GM12878 (cell line): ENCODE results near the gene DLST. TPM values are rescaled to one million over a fixed set of nuclear protein-coding genes. Genes with fewer than 3 reads are reported as not detected.

Experiments used
- ATAC-seq: fragments of 200-7000 bp; cut with Tn5 transposase; 3 replicates; pipeline ENCODE4 v1.9.1; 2020; ENCODE audit warnings: mild to moderate bottlenecking, moderate library complexity
- BruUV-seq: library from RNA; stranded (reverse); fragments of 400-500 nt; replicated peaks from 2 replicates; lab custom pipeline; 2021; lab: Mats Ljungman, UMichigan
- CTCF ChIA-PET: fragments of 300-600 bp; sonication (Branson Sonifier 250); formaldehyde crosslinking; extraction: SDS; loops from one replicate; lab custom pipeline; 2021; ENCODE audit warnings: inconsistent platforms; lab: Yijun Ruan, JAX
- POLR2A ChIA-PET: fragments of 350-600 bp; formaldehyde crosslinking; extraction: SDS; loops from one replicate; lab custom pipeline; 2021; ENCODE audit warnings: inconsistent platforms; lab: Charles Lee
- RAD21 ChIA-PET: fragments of 300-600 bp; sonication (Branson Sonifier 250); formaldehyde crosslinking; loops from one replicate; lab custom pipeline; 2023; ENCODE audit warnings: antibody characterized with exemption; ENCODE audit not compliant: unreplicated experiment; lab: Charles Lee
- SMC1A ChIA-PET: fragments of 300-600 bp; sonication (Branson Sonifier 250); formaldehyde crosslinking; loops from one replicate; lab custom pipeline; 2023; ENCODE audit not compliant: unreplicated experiment, uncharacterized antibody; lab: Charles Lee
- DNase-seq: peaks from one replicate; pipeline ENCODE4 v3.0.0-alpha.2; 2011; ENCODE audit warnings: low read depth, low spot score
- FAIRE-seq: peaks from 3 replicates; lab custom pipeline; 2011; peaks lifted over from hg19 to GRCh38; lab: Jason Lieb, UNC
- H2AFZ ChIP-seq: 2 replicates; pipeline ENCODE4 v1.6.0; 2011; ENCODE audit warnings: low read depth, low read length, control low read depth; ENCODE audit not compliant: control insufficient read depth
- H3K27ac ChIP-seq: 2 replicates; pipeline ENCODE4 v1.5.1; 2011; ENCODE audit warnings: control low read depth; ENCODE audit not compliant: control insufficient read depth, insufficient read depth
- H3K27me3 ChIP-seq, 2 experiments: replicated peaks in 1 of 2; 2 replicates each; pipeline versions ENCODE4 v1.6.0 to v1.6.1; 2011; ENCODE audit warnings: low read length in 1 of 2; ENCODE audit not compliant: control insufficient read depth in 2 of 2, insufficient read depth in 2 of 2
- H3K36me3 ChIP-seq, 2 experiments: 2 replicates each; pipeline ENCODE4 v1.5.1; 2011; ENCODE audit warnings: low read length in 1 of 2; ENCODE audit not compliant: control insufficient read depth in 2 of 2, insufficient read depth in 2 of 2
- H3K4me1 ChIP-seq: 2 replicates; pipeline ENCODE4 v1.6.1; 2011; ENCODE audit warnings: mild to moderate bottlenecking, low read length, moderate library complexity, mixed read lengths; ENCODE audit not compliant: control insufficient read depth, insufficient read depth
- H3K4me2 ChIP-seq: 2 replicates; pipeline ENCODE4 v1.6.0; 2011; ENCODE audit warnings: control low read depth; ENCODE audit not compliant: control insufficient read depth, insufficient read depth
- H3K4me3 ChIP-seq: fragments of 200-600 bp; sonication (generic); 2 replicates; pipeline ENCODE4 v1.5.1; 2016
- H3K79me2 ChIP-seq: 2 replicates; pipeline ENCODE4 v1.6.0; 2011; ENCODE audit warnings: low read length; ENCODE audit not compliant: control insufficient read depth, insufficient read depth
- H3K9ac ChIP-seq: 2 replicates; pipeline ENCODE4 v1.8.0; 2011; ENCODE audit warnings: low read length, control low read depth, mixed read lengths; ENCODE audit not compliant: control insufficient read depth, insufficient read depth
- H3K9me3 ChIP-seq: replicated peaks from 3 replicates; pipeline ENCODE4 v1.5.1; 2011; ENCODE audit warnings: mild to moderate bottlenecking, low read length; ENCODE audit not compliant: control insufficient read depth, insufficient read depth
- H4K20me1 ChIP-seq: 2 replicates; pipeline ENCODE4 v1.6.0; 2011; ENCODE audit not compliant: control insufficient read depth, insufficient read depth
- ELK1 ChIP-seq: IDR thresholded peaks from 2 replicates; pipeline ENCODE4 v1.6.1; 2012; ENCODE audit warnings: low read depth, low read length, improper control_type of control experiment
- ESRRA ChIP-seq: IDR thresholded peaks from 2 replicates; pipeline ENCODE4 v1.6.1; 2012; ENCODE audit warnings: mild to moderate bottlenecking, low read length, improper control_type of control experiment
- FOXM1 ChIP-seq: IDR thresholded peaks from 2 replicates; pipeline ENCODE4 v1.6.1; 2012; ENCODE audit warnings: low read depth, mild to moderate bottlenecking, inconsistent platforms, low read length, moderate library complexity
- HSF1 ChIP-seq: fragments of 150-350 bp; IDR thresholded peaks from 2 replicates; pipeline ENCODE4 v1.6.1; 2014; ENCODE audit warnings: mild to moderate bottlenecking, low read depth, low read length
- JUND ChIP-seq: IDR thresholded peaks from 2 replicates; pipeline ENCODE4 v1.6.1; 2012; ENCODE audit warnings: low read depth, mild to moderate bottlenecking, low read length, improper control_type of control experiment, moderate library complexity
- KLF5 ChIP-seq: fragments of 450-650 bp; IDR thresholded peaks from 2 replicates; pipeline ENCODE4 v1.6.1; 2014; ENCODE audit warnings: mild to moderate bottlenecking; ENCODE audit not compliant: partially characterized antibody
- MTA2 ChIP-seq: fragments of 450-650 bp; IDR thresholded peaks from 2 replicates; pipeline ENCODE4 v1.6.1; 2016; ENCODE audit warnings: low read depth, mild to moderate bottlenecking, moderate library complexity
- MYB ChIP-seq: fragments of 150-350 bp; IDR thresholded peaks from 2 replicates; pipeline ENCODE4 v1.6.1; 2014; ENCODE audit warnings: mild to moderate bottlenecking, low read depth, low read length, borderline replicate concordance
- NR2F1 ChIP-seq: fragments of 450-650 bp; conservative IDR thresholded peaks from 2 replicates; pipeline ENCODE4 v1.6.1; 2017; ENCODE audit warnings: mild to moderate bottlenecking
- PBX3 ChIP-seq: IDR thresholded peaks from 2 replicates; pipeline ENCODE4 v1.6.1; 2011; ENCODE audit warnings: mild to moderate bottlenecking, low read depth, low read length, moderate library complexity; ENCODE audit not compliant: insufficient replicate concordance
- PKNOX1 ChIP-seq: fragments of 450-650 bp; IDR thresholded peaks from 2 replicates; pipeline ENCODE4 v1.6.1; 2016; ENCODE audit warnings: mild to moderate bottlenecking
- SIX5 ChIP-seq: IDR thresholded peaks from 2 replicates; pipeline ENCODE4 v1.6.1; 2011; ENCODE audit warnings: mild to moderate bottlenecking, low read depth, low read length, moderate library complexity; ENCODE audit not compliant: severe bottlenecking
- ZNF687 ChIP-seq: fragments of 450-650 bp; IDR thresholded peaks from 2 replicates; pipeline ENCODE4 v1.6.1; 2017; ENCODE audit warnings: mild to moderate bottlenecking, moderate library complexity
- WGBS: methylation state at CpG from one replicate; pipeline ENCODE4 v1.1.6; 2016; ENCODE audit warnings: low lambda C conversion rate; ENCODE audit not compliant: insufficient replicate concordance, insufficient coverage; ENCODE audit errors: missing lambda C conversion rate; 5-methylcytosine and 5-hydroxymethylcytosine counted together
- in situ Hi-C: fragments of 300-500 bp; cut with MboI; formaldehyde crosslinking; loops from 9 replicates; pipeline ENCODE4 v1.14.3; 2018; ENCODE audit warnings: mixed read lengths
- intact Hi-C: fragments of 100-400 bp; cut with micrococcal nuclease; formaldehyde crosslinking; loops from one replicate; pipeline ENCODE4 v1.14.2; 2022; ENCODE audit not compliant: unreplicated experiment
- polyA plus RNA-seq, 11 experiments: library from polyadenylated mRNA; depleted of rRNA in 4 of 11; unstranded in 6 of 11; stranded (reverse) in 5 of 11; fragments of >200 nt; fragmentation: Nextera tagmentation in 4 of 11; fragmentation: Illumina TruSeq in 1 of 11; extraction: Ambion mirVana in 4 of 11; extraction: Trizol in 1 of 11; gene quantifications; 1 replicate in 1 of 11; 2 replicates in 10 of 11; pipeline versions ENCODE4 v1.2.1 to v1.2.3, GENCODE V29; 2011 to 2016; ENCODE audit warnings: inconsistent platforms in 2 of 11, missing spikeins in 2 of 11, low read depth in 1 of 11
- total RNA-seq, 4 experiments: library from RNA; depleted of rRNA in 3 of 4; stranded (reverse); fragments of >200 nt in 3 of 4; fragmentation: Illumina TruSeq in 1 of 4; extraction: Trizol in 1 of 4; gene quantifications; 2 replicates each; pipeline versions ENCODE4 v1.2.1 to v1.2.3, GENCODE V29; 2013 to 2021

DLST gene
- total and polyA plus RNA-seq, 10 of the 15 experiments (the other 5 are each of a cell fraction or from before 2014, with no cell fraction given) = 2.9 to 141 (median 67.7) TPM

- no peak for TF ChIP-seq PBX3
- TF ChIP-seq ZNF687 = no peak
- no peak for TF ChIP-seq JUND
- TF ChIP-seq, all 136 proteins: peak for 0
Observed at GRCh38 chr14:74898083-74898482, 16.4 kb downstream of the DLST start (continued).

- RAD21 ChIA-PET = no interaction called here
- Histone ChIP-seq H3K9me3 (no peaks in the 10 kb centered on the region), H2AFZ (no peak overlapping the region), H4K20me1 (no peaks in the 10 kb centered on the region), H3K4me3 (no peak overlapping the region), H3K27me3 (no peaks in the 10 kb centered on the region), H3K4me1 (peaks cover 17% of the 10 kb centered on the region), H3K27ac (no peak overlapping the region), H3K79me2 (no peaks in the 10 kb centered on the region), H3K36me3 (peaks cover 37 to 60% of the 10 kb centered on the region in 2 experiments), H3K9ac (no peak overlapping the region), H3K4me2 (no peak overlapping the region)
- CTCF ChIA-PET = interaction anchor here (0.6 to 26.0 kb wide), 2 partner anchors 40 to 136 kb away, joined by 3 to 552 read pairs; no protein-coding TSS in a partner anchor
- intact Hi-C loops (no loop called here), in situ Hi-C loops (no loop called here)
- FAIRE-seq (no peak), ATAC-seq (no peak), DNase-seq (no peak)
- POLR2A ChIA-PET = no interaction called here
- TF ChIP-seq PKNOX1 (no peak), MYB (no peak), SIX5 (no peak), KLF5 (no peak), ESRRA (no peak), NR2F1 (no peak), FOXM1 (no peak), MTA2 (no peak), HSF1 (no peak), ELK1 (no peak)
- 98% methylated on average over 5 of the region's 5 CpGs for WGBS
- BruUV-seq = no TSS peak
- SMC1A ChIA-PET = no interaction called here
Observed at GRCh38 chr14:74898694-74899093, 17.0 kb downstream of the DLST start.
